GM19467 (cell line): ENCODE results near the gene IL23R.

Source experiments
- ATAC-seq: cut with Tn5 transposase; IDR thresholded peaks from one replicate; pipeline ENCODE4 v1.9.1; 2021; ENCODE audit warnings: mild to moderate bottlenecking, moderate library complexity; ENCODE audit not compliant: unreplicated experiment

Gene IL23R

GRCh38 chr1:67294836-67295617 is 128.8 kb downstream of the IL23R start:
- no peak for ATAC-seq

GRCh38 chr1:67298762-67299161 is 132.5 kb downstream of the IL23R start:
- ATAC-seq, result no peak

- no peak for ATAC-seq
Measured at GRCh38 chr1:67299296-67299695, 133.0 kb downstream of the IL23R start.

- no peak for ATAC-seq
Measured at GRCh38 chr1:67300561-67300960, 134.3 kb downstream of the IL23R start.

GRCh38 chr1:67304023-67304422 is 137.8 kb downstream of the IL23R start:
- ATAC-seq, result no peak

GRCh38 chr1:67306547-67306946 is 140.3 kb downstream of the IL23R start:
- ATAC-seq, result no peak

GRCh38 chr1:67307251-67308060 is 141.2 kb downstream of the IL23R start, which contains the start of gene IL12RB2:
Gene IL12RB2 (plus strand): TSS chr1:67307873. CDS start chr1:67320369, 12,496 bp downstream.
- no peak for ATAC-seq

- ATAC-seq, result no peak
Measured at GRCh38 chr1:67308136-67308535, 141.9 kb downstream of the IL23R start.
